Mesenchymal stem cell (in vitro differentiated cells and primary cell): ENCODE measurements around the gene GFRA1.
A peak's percentile ranks its signal among the peaks of the same experiment; 100 is the strongest.

Experiments used
- DNase-seq: peaks from one replicate; pipeline ENCODE4 v3.0.0-alpha.2; 2013
- H2AFZ ChIP-seq: one replicate; pipeline ENCODE4 v1.6.1; 2013; ENCODE audit warnings: low read depth, mild to moderate bottlenecking, control low read depth, inconsistent platforms, low read length, moderate library complexity
- H2AK5ac ChIP-seq: 2 replicates; pipeline ENCODE4 v1.6.1; 2013; ENCODE audit warnings: low read length, moderate library complexity, mild to moderate bottlenecking, inconsistent platforms; ENCODE audit not compliant: severe bottlenecking
- H2BK120ac ChIP-seq: one replicate; pipeline ENCODE4 v1.6.1; 2013; ENCODE audit warnings: low read depth, mild to moderate bottlenecking, inconsistent platforms, low read length, moderate library complexity
- H2BK12ac ChIP-seq, 2 experiments: one replicate each; pipeline ENCODE4 v1.6.1; 2013; ENCODE audit warnings: inconsistent platforms in 2 of 2, low read length in 2 of 2, mild to moderate bottlenecking in 2 of 2, moderate library complexity in 2 of 2, control low read depth in 1 of 2
- H2BK15ac ChIP-seq: one replicate; pipeline ENCODE4 v1.6.1; 2013; ENCODE audit warnings: mild to moderate bottlenecking, low read depth, inconsistent platforms; ENCODE audit not compliant: poor library complexity, severe bottlenecking
- H2BK5ac ChIP-seq: 2 replicates; pipeline ENCODE4 v1.6.1; 2013; ENCODE audit warnings: low read depth, mild to moderate bottlenecking, low read length, control low read depth, inconsistent platforms; ENCODE audit not compliant: poor library complexity, severe bottlenecking
- H3K14ac ChIP-seq, 2 experiments: one replicate each; pipeline ENCODE4 v1.6.1; 2013; ENCODE audit warnings: inconsistent platforms in 2 of 2, low read length in 2 of 2, control low read depth in 1 of 2, mild to moderate bottlenecking in 1 of 2, moderate library complexity in 1 of 2
- H3K18ac ChIP-seq, 2 experiments: one replicate each; pipeline ENCODE4 v1.6.1; 2013; ENCODE audit warnings: inconsistent platforms in 2 of 2, low read length in 2 of 2, control low read depth in 1 of 2, low read depth in 1 of 2, mild to moderate bottlenecking in 1 of 2
- H3K23ac ChIP-seq, 2 experiments: one replicate each; pipeline ENCODE4 v1.6.1; 2013; ENCODE audit warnings: inconsistent platforms in 2 of 2, low read length in 2 of 2, mild to moderate bottlenecking in 2 of 2, moderate library complexity in 2 of 2, control low read depth in 1 of 2
- H3K27ac ChIP-seq: 2 replicates; pipeline ENCODE4 v1.5.1; 2013; ENCODE audit warnings: mild to moderate bottlenecking, moderate library complexity, low read length, control low read depth, inconsistent platforms; ENCODE audit not compliant: poor library complexity, severe bottlenecking
- H3K27me3 ChIP-seq, 2 experiments: 2 replicates each; pipeline versions ENCODE4 v1.6.1 to v1.7.0; 2013; ENCODE audit warnings: low read length in 2 of 2, mild to moderate bottlenecking in 2 of 2, moderate library complexity in 2 of 2, control low read depth in 1 of 2, inconsistent platforms in 1 of 2; ENCODE audit not compliant: control insufficient read depth in 1 of 2, insufficient read depth in 1 of 2
- H3K36me3 ChIP-seq, 2 experiments: 2 replicates each; pipeline versions ENCODE4 v1.6.1 to v1.7.0; 2013; ENCODE audit warnings: low read length in 2 of 2, control low read depth in 1 of 2, inconsistent platforms in 1 of 2, low read depth in 1 of 2, mild to moderate bottlenecking in 1 of 2; ENCODE audit not compliant: insufficient read depth in 2 of 2, control insufficient read depth in 1 of 2
- H3K4ac ChIP-seq, 2 experiments: one replicate each; pipeline ENCODE4 v1.6.1; 2013; ENCODE audit warnings: inconsistent platforms in 2 of 2, low read length in 2 of 2, mild to moderate bottlenecking in 2 of 2, moderate library complexity in 2 of 2, control low read depth in 1 of 2, low read depth in 1 of 2
- H3K4me1 ChIP-seq: 2 replicates; pipeline ENCODE4 v1.6.1; 2013; ENCODE audit warnings: low read depth, low read length, control low read depth; ENCODE audit not compliant: control insufficient read depth, insufficient read depth
- H3K4me2 ChIP-seq: 2 replicates; pipeline ENCODE4 v1.6.1; 2013; ENCODE audit warnings: low read length, mild to moderate bottlenecking, inconsistent platforms; ENCODE audit not compliant: poor library complexity, severe bottlenecking
- H3K4me3 ChIP-seq, 2 experiments: 2 replicates each; pipeline versions ENCODE4 v1.5.1 to v1.7.0; 2013; ENCODE audit warnings: low read length in 2 of 2, mild to moderate bottlenecking in 2 of 2, control low read depth in 1 of 2, low read depth in 1 of 2; ENCODE audit not compliant: insufficient read depth in 1 of 2
- H3K79me1 ChIP-seq: replicated peaks from 2 replicates; pipeline ENCODE4 v1.6.1; 2013; ENCODE audit warnings: mild to moderate bottlenecking, control low read depth, low read length, inconsistent platforms; ENCODE audit not compliant: poor library complexity, severe bottlenecking
- H3K9ac ChIP-seq: 2 replicates; pipeline ENCODE4 v1.7.0; 2013; ENCODE audit warnings: mild to moderate bottlenecking, low read length, moderate library complexity
- H3K9me3 ChIP-seq: 2 replicates; pipeline ENCODE4 v1.7.0; 2013; ENCODE audit warnings: mild to moderate bottlenecking, low read length; ENCODE audit not compliant: control insufficient read depth
- H4K8ac ChIP-seq: one replicate; pipeline ENCODE4 v1.6.1; 2013; ENCODE audit warnings: inconsistent platforms, mild to moderate bottlenecking, low read length, moderate library complexity
- H4K91ac ChIP-seq: one replicate; pipeline ENCODE4 v1.6.1; 2013; ENCODE audit warnings: mild to moderate bottlenecking, low read length, inconsistent platforms
- WGBS: methylation state at CpG from one replicate; pipeline ENCODE4 v1.1.7; 2013; ENCODE audit warnings: mixed read lengths; 5-methylcytosine and 5-hydroxymethylcytosine counted together

Gene GFRA1

DNA sequence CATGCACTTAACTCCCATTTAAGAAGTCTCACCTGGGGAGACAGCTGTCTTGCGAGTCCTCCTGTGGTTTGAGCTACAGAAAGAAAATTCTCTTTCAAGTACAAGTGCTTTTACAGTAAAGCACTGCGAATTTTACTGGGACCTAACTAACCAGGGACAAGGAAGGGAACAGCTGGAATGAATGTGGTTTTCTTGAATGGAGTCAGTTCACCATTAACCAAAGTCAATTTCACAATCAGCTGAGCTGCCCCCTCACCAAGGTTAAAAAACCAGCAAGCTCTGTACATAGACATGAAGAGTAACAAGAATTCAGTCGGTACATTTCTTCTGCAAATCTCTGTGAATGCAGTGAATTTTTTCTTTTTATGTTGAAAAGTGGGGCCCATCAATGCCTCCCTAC, 56.3 kb downstream of the GFRA1 start:
- Histone ChIP-seq H3K4ac (no peak overlapping the region), H3K23ac (no peak overlapping the region), H3K4me2 (peak overlapping the region; percentile 20), H2BK12ac (no peak overlapping the region), H3K79me1 (peaks cover 33% of the 10 kb centered on the region), H2AFZ (no peak overlapping the region), H2AK5ac (no peak overlapping the region), H4K8ac (no peak overlapping the region), H3K14ac (no peak overlapping the region), H3K9me3 (no peaks in the 10 kb centered on the region), H2BK5ac (no peak overlapping the region), H3K4me3 (no peak overlapping the region), H3K9ac (no peak overlapping the region), H2BK120ac (no peak overlapping the region), H3K27me3 (no peaks in the 10 kb centered on the region), H3K27ac (peak overlapping the region; percentile 74), H3K36me3 (no peaks in the 10 kb centered on the region), H4K91ac (no peak overlapping the region), H3K4me1 (peaks cover 15% of the 10 kb centered on the region), H2BK15ac (no peak overlapping the region), H3K18ac (no peak overlapping the region)
- 90% methylated on average over 3 of the region's 3 CpGs for WGBS
- DNase-seq: no peak

DNA sequence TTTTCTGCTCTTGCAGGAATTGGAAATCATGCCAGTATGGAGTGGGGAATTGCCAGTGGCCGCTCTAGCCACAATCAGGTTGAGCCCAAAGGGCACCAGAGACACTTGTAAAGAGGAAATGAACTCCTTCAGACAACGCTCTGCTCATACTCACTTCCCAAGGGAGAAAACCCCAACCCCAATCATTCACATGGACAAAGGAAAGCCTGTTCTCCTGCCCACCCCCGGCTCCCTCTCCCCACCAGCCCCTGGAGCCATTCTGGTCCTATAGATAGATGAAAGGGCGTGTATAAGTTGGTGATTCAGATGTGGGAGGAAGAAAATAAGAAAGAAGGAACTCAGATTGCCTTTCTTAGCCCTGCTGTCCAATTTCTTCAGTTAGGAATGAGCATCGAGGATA, 57.4 kb downstream of the GFRA1 start:
- Histone ChIP-seq H2BK12ac (no peak overlapping the region), H3K36me3 (no peaks in the 10 kb centered on the region), H3K27ac (no peak overlapping the region), H4K91ac (no peak overlapping the region), H3K23ac (no peak overlapping the region), H3K18ac (no peak overlapping the region), H2BK15ac (no peak overlapping the region), H3K9ac (no peak overlapping the region), H3K4me3 (no peak overlapping the region), H4K8ac (no peak overlapping the region), H2BK5ac (no peak overlapping the region), H3K4ac (no peak overlapping the region), H3K4me1 (peaks cover 23% of the 10 kb centered on the region), H3K4me2 (peak overlapping the region; percentile 25), H3K27me3 (no peaks in the 10 kb centered on the region), H2AFZ (no peak overlapping the region), H2BK120ac (no peak overlapping the region), H3K14ac (no peak overlapping the region), H3K79me1 (peaks cover 33% of the 10 kb centered on the region), H2AK5ac (no peak overlapping the region), H3K9me3 (no peaks in the 10 kb centered on the region)
- 52% methylated on average over 3 of the region's 5 CpGs for WGBS
- no peak for DNase-seq

DNA sequence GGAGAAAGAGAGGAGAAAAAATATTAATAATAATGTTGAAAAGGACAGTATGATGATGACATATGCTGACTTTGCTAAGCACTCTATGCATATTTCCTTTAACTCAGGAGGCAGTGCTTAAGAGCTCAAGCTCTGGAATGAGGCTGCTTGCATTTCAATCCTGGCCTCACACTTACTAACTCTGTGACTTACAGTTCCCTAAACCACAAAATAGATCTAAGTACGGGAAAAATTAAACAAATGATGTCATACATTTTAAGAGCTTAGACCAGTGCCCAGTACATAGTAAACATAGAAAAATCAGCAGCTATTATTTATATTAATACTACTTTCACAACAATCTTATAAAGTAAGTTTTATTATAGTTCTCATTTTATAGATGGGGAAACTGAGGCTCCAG, 61.3 kb downstream of the GFRA1 start:
- no CpG with 5 or more reads among the region's 1 CpG for whole genome bisulfite sequencing
- H4K8ac ChIP-seq: no peak overlapping the region
- DNase-seq: peak; percentile 94

DNA sequence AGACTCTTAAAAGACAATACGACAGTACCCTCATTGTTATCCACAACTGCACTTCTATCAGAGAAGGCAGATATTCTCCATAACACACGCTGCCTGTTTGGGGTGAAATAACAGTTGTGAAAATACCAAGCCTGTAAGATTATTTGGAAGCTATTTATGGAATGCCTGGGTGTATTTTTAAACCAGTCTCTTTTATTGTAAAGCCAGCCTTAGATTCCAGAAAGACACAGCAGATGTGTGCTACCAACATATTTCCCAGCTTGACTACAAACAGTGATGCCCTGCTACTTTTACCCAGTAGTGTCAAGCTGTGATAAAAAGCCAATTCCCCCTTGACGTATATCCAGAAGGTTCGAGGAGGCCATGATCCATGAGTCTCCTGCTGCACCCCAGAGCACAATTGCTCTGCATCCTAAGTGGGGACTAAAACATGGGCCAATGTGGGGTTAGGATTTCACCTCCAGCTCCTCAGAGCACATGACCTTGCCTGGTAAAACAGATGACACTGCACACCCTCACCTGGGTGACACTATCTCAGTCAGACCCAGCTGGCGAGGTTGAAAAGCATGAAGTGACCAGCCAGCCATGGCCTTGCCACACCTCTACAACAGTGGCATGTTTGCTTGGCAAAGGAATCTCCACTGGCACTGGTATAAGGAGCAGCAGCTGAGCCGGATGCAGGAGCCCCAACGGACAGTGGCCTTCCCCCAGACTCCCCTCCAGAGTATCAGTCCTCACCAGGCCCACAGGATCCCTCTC, 62.2 kb downstream of the GFRA1 start:
- Histone ChIP-seq H3K23ac (no peak overlapping the region), H4K8ac (no peak overlapping the region), H2BK15ac (peak overlapping the region; percentile 30), H3K27me3 (no peaks in the 10 kb centered on the region), H3K18ac (peak overlapping the region; percentile 38 to 68), H3K9ac (no peak overlapping the region), H3K9me3 (no peaks in the 10 kb centered on the region), H3K4me3 (no peak overlapping the region), H2BK12ac (peak overlapping the region; percentile 81 to 83), H2BK5ac (peak overlapping the region; percentile 38), H4K91ac (peak overlapping the region; percentile 19), H2AFZ (no peak overlapping the region), H3K14ac (peak overlapping the region in 1 of 2 experiments; percentile 49), H3K36me3 (no peaks in the 10 kb centered on the region), H3K79me1 (peaks cover 34% of the 10 kb centered on the region), H3K4me2 (no peak overlapping the region), H3K4me1 (peaks cover 24% of the 10 kb centered on the region), H2AK5ac (peak overlapping the region; percentile 24), H3K4ac (no peak overlapping the region), H2BK120ac (peak overlapping the region; percentile 51), H3K27ac (peak overlapping the region; percentile 46)
- DNase-seq: peak; percentile 4
- 88% methylated on average over 5 of the region's 7 CpGs for WGBS

More for the DNA sequence above, 61.3 kb downstream of the GFRA1 start:
- H3K4me1 ChIP-seq: peaks cover 25% of the 10 kb centered on the region
- H3K4ac ChIP-seq: no peak overlapping the region
- no peak overlapping the region for H3K9ac ChIP-seq
- no peak overlapping the region for H2AK5ac ChIP-seq
- H2BK120ac ChIP-seq: no peak overlapping the region
- peaks cover 34% of the 10 kb centered on the region for H3K79me1 ChIP-seq
- no peak overlapping the region for H3K4me3 ChIP-seq
- no peak overlapping the region for H3K4me2 ChIP-seq
- H4K91ac ChIP-seq: no peak overlapping the region
- peak overlapping the region; percentile 32 for H3K27ac ChIP-seq
- no peak overlapping the region for H3K18ac ChIP-seq
- H3K36me3 ChIP-seq: no peaks in the 10 kb centered on the region
- H2BK15ac ChIP-seq: no peak overlapping the region
- no peaks in the 10 kb centered on the region for H3K9me3 ChIP-seq
- H3K27me3 ChIP-seq: no peaks in the 10 kb centered on the region
- H3K23ac ChIP-seq: no peak overlapping the region
- H3K14ac ChIP-seq: no peak overlapping the region
- H2AFZ ChIP-seq: no peak overlapping the region
- H2BK5ac ChIP-seq: no peak overlapping the region
- no peak overlapping the region for H2BK12ac ChIP-seq
